ENCODE measurements around the gene CD151. TPM values are rescaled to one million over a fixed set of nuclear protein-coding genes. Genes with fewer than 3 reads are reported as not detected.

CD151 gene
- total and polyA plus RNA-seq, 8 donors = 122 to 815 (median 162) TPM

GRCh38 chr11:790721-791564, 41.8 kb upstream of the CD151 start:
- Histone ChIP-seq H3K9me3 (no peaks in the 10 kb centered on the region), H3K4me1 (peaks cover 10 to 17% of the 10 kb centered on the region in 2 donors), H3K4me3 (no peak overlapping the region), H3K27me3 (peaks cover 0 to 31% of the 10 kb centered on the region in 2 donors), H3K36me3 (peaks cover 0 to 37% of the 10 kb centered on the region in 2 donors), H3K27ac (no peak overlapping the region)
- intact Hi-C loops (cut with DNase I) = no loop called here
- no peak for ATAC-seq
- no peak for TF ChIP-seq CTCF (IDR thresholded peaks at IDR 0.05)
- no peak for DNase-seq

GRCh38 chr11:791658-792534, 40.9 kb upstream of the CD151 start:
- ATAC-seq = no peak
- Histone ChIP-seq H3K36me3 (peaks cover 0 to 37% of the 10 kb centered on the region in 2 donors), H3K9me3 (no peaks in the 10 kb centered on the region), H3K4me3 (no peak overlapping the region), H3K27ac (no peak overlapping the region), H3K27me3 (peaks cover 0 to 31% of the 10 kb centered on the region in 2 donors), H3K4me1 (peaks cover 17 to 26% of the 10 kb centered on the region in 2 donors)
- TF ChIP-seq CTCF (IDR thresholded peaks at IDR 0.05) = no peak
- intact Hi-C loops (cut with DNase I) = no loop called here
- peak in 1 of 4 donors; percentile 75 for DNase-seq

GRCh38 chr11:792535-792821, 40.3 kb upstream of the CD151 start:
- Histone ChIP-seq H3K4me1 (peaks cover 20 to 32% of the 10 kb centered on the region in 2 donors), H3K9me3 (no peaks in the 10 kb centered on the region), H3K27ac (no peak overlapping the region), H3K36me3 (peaks cover 0 to 37% of the 10 kb centered on the region in 2 donors), H3K27me3 (peaks cover 0 to 30% of the 10 kb centered on the region in 2 donors), H3K4me3 (no peak overlapping the region)
- no peak for TF ChIP-seq CTCF (IDR thresholded peaks at IDR 0.05)
- DNase-seq (no peak), ATAC-seq (no peak)
- intact Hi-C loops (cut with DNase I) = no loop called here

GRCh38 chr11:792873-793272, 39.9 kb upstream of the CD151 start:
- intact Hi-C loops (cut with DNase I) = no loop called here
- no peak for DNase-seq
- no peak for TF ChIP-seq CTCF (IDR thresholded peaks at IDR 0.05)

GRCh38 chr11:793556-793955, 39.2 kb upstream of the CD151 start:
- no peak for ATAC-seq
- intact Hi-C loops (cut with DNase I) = no loop called here
- peaks cover 0 to 37% of the 10 kb centered on the region in 2 donors for H3K36me3 ChIP-seq
- H3K9me3 ChIP-seq = no peaks in the 10 kb centered on the region
- H3K27ac ChIP-seq = no peak overlapping the region
- no peak for TF ChIP-seq CTCF (IDR thresholded peaks at IDR 0.05)
- peaks cover 0 to 19% of the 10 kb centered on the region in 2 donors for H3K27me3 ChIP-seq
- DNase-seq = no peak
- H3K4me3 ChIP-seq = no peak overlapping the region
- peaks cover 20 to 38% of the 10 kb centered on the region in 2 donors for H3K4me1 ChIP-seq

More at GRCh38 chr11:792873-793272, 39.9 kb upstream of the CD151 start:
- Histone ChIP-seq H3K36me3 (peaks cover 0 to 37% of the 10 kb centered on the region in 2 donors), H3K9me3 (no peaks in the 10 kb centered on the region), H3K27me3 (peaks cover 0 to 26% of the 10 kb centered on the region in 2 donors), H3K4me1 (peaks cover 20 to 34% of the 10 kb centered on the region in 2 donors), H3K4me3 (no peak overlapping the region), H3K27ac (no peak overlapping the region)
- ATAC-seq = no peak

All from left lung (tissue), 10 donors.